ENCODE data around the gene DOC2A.
A peak's percentile ranks its signal among the peaks of the same experiment; 100 is the strongest.

Gene DOC2A

GRCh38 chr16:30009085-30009862 is 1.6 kb downstream of the DOC2A start:
- H3K4me3 ChIP-seq (ENCODE audit: low read depth, low read length): no peak overlapping the region
- TF ChIP-seq POLR2A (IDR thresholded peaks at IDR 0.05; ENCODE audit: extremely low read depth, insufficient read length): no peak
- TF ChIP-seq MYC (IDR thresholded peaks at IDR 0.05; ENCODE audit: low read depth, low read length): no peak
- TF ChIP-seq, protein P1, sequence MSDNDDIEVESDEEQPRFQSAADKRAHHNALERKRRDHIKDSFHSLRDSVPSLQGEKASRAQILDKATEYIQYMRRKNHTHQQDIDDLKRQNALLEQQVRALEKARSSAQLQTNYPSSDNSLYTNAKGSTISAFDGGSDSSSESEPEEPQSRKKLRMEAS (IDR thresholded peaks at IDR 0.05; ENCODE audit: low read depth, low read length): no peak
- TF ChIP-seq CTCF (IDR thresholded peaks at IDR 0.05; ENCODE audit: low read depth, low read length): no peak
- DNase-seq (ENCODE audit: low read depth): no peak

DNA sequence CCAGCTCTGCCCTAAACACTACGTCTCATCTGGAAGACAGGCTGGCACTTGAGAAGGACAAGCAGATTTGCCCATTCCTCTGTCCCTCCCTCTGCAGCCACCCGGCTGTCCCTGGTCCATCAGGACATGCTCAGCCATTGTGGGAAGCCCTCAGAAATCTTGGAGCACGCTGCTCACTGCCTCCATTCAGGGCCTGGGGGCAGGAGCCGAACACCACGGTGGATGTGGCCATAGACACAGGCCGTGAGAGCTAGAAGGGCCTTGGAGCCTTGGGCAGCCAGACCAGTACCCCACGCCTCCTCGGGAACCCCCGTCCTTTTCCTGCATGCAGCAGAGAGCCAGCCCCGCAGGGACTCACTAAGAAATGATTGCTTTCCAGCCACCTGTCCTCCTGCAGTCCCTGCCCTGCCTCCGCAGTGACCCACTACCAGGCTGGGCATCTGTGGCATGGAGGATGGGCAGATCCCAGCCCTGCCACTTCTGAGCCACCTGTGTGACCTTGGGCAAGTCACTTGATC is 3.4 kb downstream of the DOC2A start:
- H3K4me3 ChIP-seq (ENCODE audit: low read depth, low read length): no peak overlapping the region
- no peak for DNase-seq (ENCODE audit: low read depth)
- TF ChIP-seq, protein P1 (IDR thresholded peaks at IDR 0.05; ENCODE audit: low read depth, low read length): no peak
- TF ChIP-seq MYC (IDR thresholded peaks at IDR 0.05; ENCODE audit: low read depth, low read length): no peak
- no peak for TF ChIP-seq CTCF (IDR thresholded peaks at IDR 0.05; ENCODE audit: low read depth, low read length)
- TF ChIP-seq POLR2A (IDR thresholded peaks at IDR 0.05; ENCODE audit: extremely low read depth, insufficient read length): no peak

DNA sequence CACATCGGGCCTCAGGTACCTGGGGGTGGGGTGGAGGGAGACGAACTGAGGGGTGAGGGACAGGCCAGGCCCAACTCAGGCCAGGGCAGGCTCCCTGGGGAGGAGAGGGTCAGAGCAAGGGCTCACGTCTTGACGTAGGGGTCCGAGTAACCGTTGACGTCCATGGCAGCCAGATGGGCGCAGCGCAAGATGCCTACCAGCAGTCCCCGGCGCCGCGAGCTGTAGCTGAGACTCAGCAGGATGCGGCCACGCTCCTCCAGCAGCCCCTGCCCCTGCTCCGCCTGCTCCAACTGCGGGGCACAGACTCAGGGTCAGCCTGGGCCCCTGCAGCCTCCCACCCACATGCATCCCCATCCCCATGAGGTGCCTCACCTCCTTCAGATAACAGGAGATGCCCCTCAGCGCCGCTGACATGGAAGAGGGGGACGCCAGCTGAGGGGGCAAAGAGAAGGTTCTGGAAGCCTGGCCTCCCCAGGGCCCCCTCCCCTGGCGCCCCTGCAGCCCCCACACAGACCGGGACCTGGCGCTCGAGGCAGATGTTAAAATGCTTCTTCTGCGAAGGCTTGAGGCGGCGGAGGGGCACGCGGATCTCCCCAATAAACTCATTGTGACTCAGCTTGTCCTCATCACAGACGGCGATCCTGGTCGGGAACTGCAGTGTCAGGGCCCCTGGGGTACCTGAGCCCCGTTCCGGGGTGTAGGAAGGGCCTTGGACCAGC is 4.0 kb downstream of the DOC2A start:
- H3K4me3 ChIP-seq (ENCODE audit: low read depth, low read length): no peak overlapping the region
- no peak for DNase-seq (ENCODE audit: low read depth)
- TF ChIP-seq, protein P1 (IDR thresholded peaks at IDR 0.05; ENCODE audit: low read depth, low read length): no peak
- TF ChIP-seq CTCF (IDR thresholded peaks at IDR 0.05; ENCODE audit: low read depth, low read length): no peak
- no peak for TF ChIP-seq POLR2A (IDR thresholded peaks at IDR 0.05; ENCODE audit: extremely low read depth, insufficient read length)
- no peak for TF ChIP-seq MYC (IDR thresholded peaks at IDR 0.05; ENCODE audit: low read depth, low read length)

DNA sequence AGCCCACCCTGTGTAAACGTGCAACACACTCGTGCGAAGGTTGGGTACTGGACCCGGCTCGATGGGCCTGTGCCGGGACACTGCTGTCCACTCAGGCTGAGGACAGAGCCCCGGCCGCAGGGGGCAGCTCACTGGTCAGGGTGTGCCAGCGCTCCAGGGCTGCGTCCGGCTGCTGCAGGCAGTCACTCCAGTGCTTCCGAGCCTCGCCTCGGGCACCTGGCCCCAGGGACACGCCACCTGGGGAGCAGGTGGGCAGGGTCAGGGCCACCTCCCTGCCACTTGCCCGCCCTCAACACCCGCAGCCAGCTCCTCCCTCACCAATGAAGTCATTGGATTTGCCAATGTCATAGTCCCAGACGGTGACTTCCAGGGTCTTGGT is 4.7 kb downstream of the DOC2A start:
- DNase-seq (ENCODE audit: low read depth): no peak
- no peak overlapping the region for H3K4me3 ChIP-seq (ENCODE audit: low read depth, low read length)
- TF ChIP-seq POLR2A (IDR thresholded peaks at IDR 0.05; ENCODE audit: extremely low read depth, insufficient read length) (no peak), CTCF (IDR thresholded peaks at IDR 0.05; ENCODE audit: low read depth, low read length) (no peak), MYC (IDR thresholded peaks at IDR 0.05; ENCODE audit: low read depth, low read length) (no peak)
- TF ChIP-seq, protein P1 (IDR thresholded peaks at IDR 0.05; ENCODE audit: low read depth, low read length): no peak

DNA sequence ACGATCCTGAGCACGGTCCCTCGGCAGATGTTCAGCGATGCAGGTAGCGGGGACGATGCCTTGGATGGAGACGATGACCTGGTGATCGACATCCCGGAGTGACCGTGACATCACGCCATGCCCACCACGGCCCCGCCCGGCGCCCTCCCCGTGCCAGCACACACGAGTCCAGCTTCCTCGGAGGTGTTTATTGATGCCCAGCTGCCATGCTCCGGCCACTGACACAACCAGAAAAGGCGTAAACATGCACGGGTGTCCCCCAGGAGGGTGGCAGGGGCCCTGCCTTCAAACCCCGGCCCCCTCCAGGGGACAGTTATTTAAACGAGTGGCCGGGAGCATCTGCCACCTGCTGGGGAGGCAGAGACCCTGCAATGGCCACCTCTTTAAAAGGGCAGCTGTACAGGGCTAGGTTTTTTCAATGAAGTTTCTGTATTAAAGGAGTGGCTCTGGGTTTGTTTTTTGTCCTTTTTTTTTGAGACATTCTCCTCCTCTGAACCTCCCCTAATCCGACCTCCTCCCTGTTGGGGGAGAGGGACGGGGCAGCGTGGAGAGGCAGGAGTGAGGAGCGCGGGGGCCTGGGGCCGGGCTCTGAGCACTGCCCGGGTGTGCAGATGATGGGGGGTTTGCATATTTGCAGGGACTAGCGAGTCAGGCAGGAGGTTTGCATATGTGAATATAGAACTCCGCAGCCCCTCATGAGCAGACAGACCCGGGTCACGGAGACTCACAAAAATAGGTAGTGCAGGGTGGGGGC is 5.3 kb downstream of the DOC2A start:
- peak; percentile 52 for DNase-seq (ENCODE audit: low read depth)
- H3K4me3 ChIP-seq (ENCODE audit: low read depth, low read length): no peak overlapping the region
- TF ChIP-seq CTCF (IDR thresholded peaks at IDR 0.05; ENCODE audit: low read depth, low read length) (peak; percentile 75), POLR2A (IDR thresholded peaks at IDR 0.05; ENCODE audit: extremely low read depth, insufficient read length) (no peak)
